Tibial nerve (tissue), 3 donors: Measurements from ENCODE around the gene PRKG1.

ENCODE experiments used
- CTCF ChIP-seq, 5 experiments: fragments of 200-600 bp in 3 of 5; fragments of 450-650 bp in 2 of 5; sonication (generic) in 3 of 5; IDR thresholded peaks; one replicate each; pipeline ENCODE4 v1.5.1; 2016 to 2019; ENCODE audit warnings: antibody characterized with exemption in 5 of 5, mild to moderate bottlenecking in 3 of 5, moderate library complexity in 2 of 5
- POLR2A ChIP-seq, 2 donors: fragments of 450-650 bp; IDR thresholded peaks; one replicate each; pipeline ENCODE4 v1.6.1; 2017; ENCODE audit warnings: antibody characterized with exemption in 2 of 2, mild to moderate bottlenecking in 2 of 2, moderate library complexity in 2 of 2

GRCh38 chr10:51950996-51951555, 876.8 kb downstream of the PRKG1 start:
- TF ChIP-seq CTCF (IDR thresholded peaks at IDR 0.05) (no peak), POLR2A (IDR thresholded peaks at IDR 0.05) (no peak)
